ENCODE measurements around the gene KCND3.

Gene KCND3

DNA sequence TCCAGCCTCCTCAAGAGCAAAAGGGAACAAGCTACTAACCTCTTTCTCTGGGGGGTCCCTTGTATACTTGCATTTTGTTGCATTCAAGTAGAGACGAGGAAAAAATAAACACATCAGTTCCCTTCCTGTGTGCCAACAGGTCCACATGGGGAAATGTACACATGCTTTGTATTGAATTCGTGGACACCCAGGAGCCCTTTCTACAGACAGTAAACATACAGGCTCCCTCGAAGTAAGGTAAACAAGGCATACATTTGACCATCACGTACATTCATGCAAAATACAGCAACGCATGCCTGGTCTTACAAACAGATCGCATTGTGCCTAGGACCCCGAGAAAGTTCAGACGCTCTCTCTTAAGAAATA is 1.1 kb downstream of the KCND3 start:
- DNase-seq (ENCODE audit: low read depth): no peak

DNA sequence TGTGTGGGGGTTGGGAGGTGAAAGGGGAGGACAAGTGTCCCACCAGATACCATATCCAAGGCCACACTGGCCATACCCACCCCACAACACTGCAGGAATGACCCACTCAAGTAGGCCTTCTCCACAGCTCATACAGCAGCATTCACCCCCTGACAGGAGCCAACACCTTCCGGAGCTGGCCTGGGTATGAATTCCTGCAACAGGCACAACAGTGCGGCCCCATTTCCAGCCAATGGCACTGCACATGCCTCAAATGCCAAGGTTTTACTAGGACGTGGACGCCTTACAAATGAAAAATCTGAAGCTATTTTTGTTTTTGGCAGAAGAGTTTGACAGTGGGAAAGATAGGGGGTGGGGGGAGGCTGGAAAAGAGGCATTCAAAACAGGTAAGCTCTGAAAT is 2.0 kb downstream of the KCND3 start:
- DNase-seq (ENCODE audit: low read depth): no peak

DNA sequence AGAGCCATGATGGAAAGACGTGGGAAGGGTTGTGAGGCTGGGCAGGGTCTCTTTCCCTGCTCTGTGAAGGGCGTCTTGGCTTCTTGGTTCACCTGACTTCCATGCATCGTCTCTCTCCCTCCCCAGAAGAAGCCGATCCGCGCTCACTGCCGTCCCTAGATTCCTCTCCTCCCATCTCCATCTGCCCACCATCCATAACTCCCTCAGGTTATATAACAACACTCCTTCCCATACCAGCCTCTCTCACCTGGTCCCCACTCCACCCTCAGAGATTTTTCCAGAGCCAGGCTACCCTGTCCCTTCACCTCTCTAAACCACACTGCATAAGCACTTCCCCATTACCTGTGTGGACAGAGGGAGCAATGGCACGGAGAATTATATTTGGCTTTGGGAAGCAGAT is 6.0 kb downstream of the KCND3 start:
- no peak for DNase-seq (ENCODE audit: low read depth)

DNA sequence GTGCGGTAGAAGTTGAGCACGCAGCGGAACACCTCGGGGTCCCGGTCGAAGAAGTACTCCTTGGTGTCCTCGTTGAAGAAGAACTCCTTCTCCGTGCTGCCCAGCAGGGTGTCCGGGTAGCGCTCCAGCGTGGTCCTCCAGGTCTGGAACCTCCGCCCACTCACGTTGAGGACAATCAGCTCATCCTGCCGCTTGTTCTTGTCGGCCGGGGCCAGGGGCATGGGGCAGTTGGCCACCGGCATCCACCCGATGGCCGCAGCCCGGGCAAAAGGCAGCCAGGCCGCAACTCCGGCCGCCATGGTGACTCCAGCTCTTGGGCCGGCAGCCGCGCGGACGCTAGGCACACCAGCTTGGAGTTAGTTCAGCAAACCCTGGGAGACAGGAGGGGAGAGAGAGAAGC is 7.0 kb downstream of the KCND3 start:
- DNase-seq (ENCODE audit: low read depth): no peak

DNA sequence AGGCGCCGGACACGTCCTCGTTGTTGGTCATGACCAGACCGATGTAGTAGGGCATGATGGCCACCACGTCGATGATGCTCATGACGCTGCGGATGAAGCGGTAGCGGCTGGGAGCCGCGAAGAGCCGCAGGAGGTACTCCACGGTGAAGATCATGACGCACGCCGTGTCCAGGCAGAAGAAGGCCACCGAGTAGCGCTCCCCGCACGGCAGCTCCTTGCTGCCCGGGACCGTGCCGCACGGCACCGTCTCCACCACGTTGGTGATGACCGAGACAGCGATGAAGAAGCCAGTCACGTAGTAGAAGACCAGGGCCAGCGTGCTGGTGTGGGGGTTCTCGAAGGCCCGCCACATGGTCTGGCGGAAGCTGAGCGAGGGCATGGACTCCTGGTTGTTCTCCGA is 7.6 kb downstream of the KCND3 start:
- no peak for DNase-seq (ENCODE audit: low read depth)

DNA sequence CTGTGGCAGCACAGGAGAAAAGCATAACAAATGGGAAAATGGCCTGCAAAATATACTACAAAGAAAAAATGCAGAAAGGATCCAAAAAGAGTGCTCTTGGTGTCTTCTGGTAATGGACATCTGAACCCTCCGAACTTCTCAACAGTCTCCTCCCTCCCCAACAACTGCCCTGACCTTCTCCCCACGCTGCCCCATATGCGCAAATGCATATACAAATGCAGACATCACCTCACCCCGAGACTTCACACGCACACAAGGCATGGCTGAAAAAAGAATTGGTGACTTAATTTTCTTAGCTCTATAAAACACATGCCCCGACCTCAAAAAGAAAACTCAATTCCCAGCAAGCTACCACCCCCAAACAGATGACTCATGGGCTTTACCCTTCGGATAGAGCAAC is 8.4 kb downstream of the KCND3 start:
- DNase-seq (ENCODE audit: low read depth): no peak

DNA sequence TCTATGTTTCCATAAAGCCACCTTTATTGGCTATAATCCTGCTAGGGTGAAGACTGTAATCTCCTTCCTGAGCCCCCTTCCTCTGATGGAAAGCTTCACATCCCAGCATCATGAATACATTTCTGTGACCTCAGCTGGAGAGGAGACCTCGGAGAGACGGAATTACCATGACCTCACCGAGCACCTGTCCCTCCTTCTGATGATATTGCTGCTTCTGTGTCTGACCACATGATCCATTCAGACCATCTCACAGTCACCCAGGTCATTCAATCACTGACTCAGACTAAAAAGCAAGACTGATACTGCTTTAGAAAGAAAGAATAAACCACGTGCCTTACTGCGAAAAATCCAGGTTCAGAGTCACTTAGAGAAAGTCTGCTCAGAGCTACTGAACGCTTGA is 8.8 kb downstream of the KCND3 start:
- DNase-seq (ENCODE audit: low read depth): no peak

DNA sequence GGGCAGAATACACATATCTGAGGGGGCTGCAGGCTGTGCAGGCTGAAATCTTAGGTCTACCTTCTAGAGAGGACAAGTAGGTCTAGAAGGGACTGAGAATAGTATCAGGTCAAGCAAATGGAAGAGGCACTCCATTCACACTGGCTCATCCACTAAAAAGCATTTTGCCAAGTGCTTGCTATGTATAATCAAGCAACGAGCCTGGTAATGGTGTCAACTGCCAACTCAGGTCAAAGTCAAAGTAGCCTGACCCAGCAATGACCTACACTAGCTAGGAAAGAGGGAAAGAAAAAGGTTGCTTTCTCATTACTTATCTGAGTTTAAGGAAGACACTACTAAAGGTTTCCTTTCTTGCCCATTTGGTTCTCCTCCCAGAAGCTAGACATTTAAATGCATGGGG is 10.8 kb downstream of the KCND3 start:
- no peak for DNase-seq (ENCODE audit: low read depth)

DNA sequence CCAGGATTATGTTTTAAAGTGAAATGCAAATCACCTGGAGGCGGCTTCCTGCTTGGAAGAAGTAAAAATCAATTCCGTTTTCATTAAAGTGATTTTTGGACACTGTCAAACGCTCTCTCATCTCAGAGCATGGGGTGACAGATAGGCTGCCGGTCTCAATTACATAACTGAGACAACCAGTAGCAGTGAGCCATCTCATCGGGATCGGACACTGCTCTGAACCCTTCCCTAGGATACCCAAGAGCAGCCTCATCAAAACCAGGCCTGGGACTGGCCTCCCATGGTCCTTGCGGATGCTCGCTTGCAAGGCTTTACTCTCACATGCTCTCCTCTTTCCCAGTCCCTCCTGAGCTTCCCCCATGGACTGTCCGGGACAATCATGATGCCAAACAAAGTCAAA is 12.1 kb downstream of the KCND3 start:
- no peak for DNase-seq (ENCODE audit: low read depth)

DNA sequence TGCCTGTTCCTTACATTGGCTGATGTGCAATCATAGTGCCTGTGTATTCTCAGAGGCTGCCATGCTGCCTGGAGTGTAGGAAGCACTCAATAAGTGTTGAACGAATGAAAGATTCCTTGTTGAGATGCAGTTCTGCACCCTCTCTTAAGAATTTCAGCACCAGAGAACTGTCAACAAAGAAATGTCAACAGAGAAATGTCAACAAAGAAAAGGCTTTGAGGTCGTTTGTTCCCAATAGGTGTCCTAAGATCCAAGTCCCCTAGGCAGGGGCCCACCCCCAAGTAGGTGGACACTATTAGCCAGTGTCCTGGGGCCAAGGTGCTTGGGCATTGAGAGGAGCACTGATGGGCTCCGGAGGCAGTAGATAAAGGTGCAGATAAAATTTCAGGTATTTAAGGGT is 12.6 kb downstream of the KCND3 start:
- DNase-seq (ENCODE audit: low read depth): no peak

DNA sequence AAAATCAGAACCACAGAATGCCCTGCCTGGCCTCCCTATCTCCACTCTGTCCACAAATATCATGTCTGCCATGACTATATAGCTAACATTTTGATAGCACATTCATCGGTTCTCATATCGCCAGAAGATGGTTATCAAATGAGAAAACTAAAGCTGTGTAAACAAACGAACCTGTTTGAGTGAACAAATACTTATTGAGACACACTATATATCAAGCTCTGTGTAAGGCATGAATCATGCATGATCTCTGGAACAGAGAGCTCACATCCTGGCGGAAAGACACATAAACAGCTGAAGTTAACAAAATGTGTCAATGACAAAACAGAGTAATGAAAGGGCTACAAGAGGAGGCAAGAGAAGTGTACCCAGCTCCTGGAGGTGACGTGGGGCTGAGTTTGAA is 13.1 kb downstream of the KCND3 start:
- no peak for DNase-seq (ENCODE audit: low read depth)

DNA sequence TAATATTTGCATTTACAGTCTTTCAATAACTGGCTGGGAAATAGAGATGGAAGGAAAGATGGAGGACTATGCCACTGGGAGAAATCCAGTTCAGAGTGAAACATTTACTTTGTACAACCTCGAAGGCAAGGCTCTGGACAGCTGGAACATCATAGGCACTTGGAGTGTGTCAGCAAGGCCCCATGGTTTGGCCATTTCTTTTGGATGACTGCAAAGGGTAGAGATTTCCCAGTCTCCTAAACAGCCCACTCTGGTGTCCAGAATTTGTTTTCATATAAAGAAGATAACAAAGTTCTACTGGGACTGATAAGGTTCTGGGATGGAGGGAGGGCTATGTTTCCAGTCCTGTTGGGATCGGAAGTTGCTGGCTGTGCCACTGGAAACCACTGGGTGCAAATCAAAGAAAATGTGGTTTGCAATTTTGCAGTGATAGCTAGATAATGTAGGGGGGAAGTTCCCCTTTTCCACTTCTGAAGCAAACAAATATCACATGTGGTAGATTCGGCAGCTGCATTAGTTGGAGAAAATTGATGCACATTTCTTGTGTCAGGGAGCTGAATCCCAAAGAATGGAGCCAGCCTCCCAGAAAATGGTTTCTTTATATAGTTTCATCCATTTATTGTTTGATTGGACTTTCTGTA is 16.2 kb downstream of the KCND3 start:
- DNase-seq (ENCODE audit: low read depth): no peak

DNA sequence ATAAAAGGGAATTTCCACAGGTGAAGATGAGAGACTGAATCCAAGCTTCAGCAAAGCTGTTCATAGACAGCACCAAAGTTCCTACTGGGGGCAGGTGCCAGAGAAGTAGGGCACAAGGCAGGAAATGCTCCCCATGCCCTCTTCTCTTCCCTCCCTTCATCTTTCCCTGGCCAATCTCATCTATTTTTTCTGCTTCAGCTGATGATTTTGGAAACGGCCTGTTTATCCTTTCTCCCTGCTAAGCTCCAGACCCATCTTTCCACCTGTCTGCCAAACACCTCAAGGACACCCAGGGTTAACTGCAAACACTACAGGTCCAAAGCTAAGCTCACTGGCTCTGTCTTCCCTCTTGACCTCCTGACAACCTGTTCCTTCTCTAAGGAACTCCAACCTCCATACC is 18.1 kb downstream of the KCND3 start:
- no peak for DNase-seq (ENCODE audit: low read depth)

DNA sequence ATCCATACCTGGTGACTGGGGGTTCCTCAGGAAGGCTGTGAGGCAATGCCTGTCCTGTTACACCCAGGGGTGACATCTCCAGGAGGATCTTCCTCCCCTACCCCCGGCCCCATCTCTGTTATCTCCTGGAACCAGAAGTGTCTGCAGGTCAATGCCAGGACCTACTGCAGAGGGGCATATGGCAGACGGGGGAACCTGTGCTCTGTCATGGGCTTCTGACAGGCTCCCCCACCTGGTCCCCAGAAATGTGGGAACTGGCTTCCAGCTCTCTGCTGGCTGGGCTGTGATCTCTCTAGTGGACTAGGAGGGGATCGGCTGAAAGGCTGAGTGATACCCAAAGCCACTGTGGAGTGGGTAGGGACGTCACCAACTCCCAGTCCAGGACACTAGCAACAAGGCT is 21.0 kb downstream of the KCND3 start:
- DNase-seq (ENCODE audit: low read depth): no peak

DNA sequence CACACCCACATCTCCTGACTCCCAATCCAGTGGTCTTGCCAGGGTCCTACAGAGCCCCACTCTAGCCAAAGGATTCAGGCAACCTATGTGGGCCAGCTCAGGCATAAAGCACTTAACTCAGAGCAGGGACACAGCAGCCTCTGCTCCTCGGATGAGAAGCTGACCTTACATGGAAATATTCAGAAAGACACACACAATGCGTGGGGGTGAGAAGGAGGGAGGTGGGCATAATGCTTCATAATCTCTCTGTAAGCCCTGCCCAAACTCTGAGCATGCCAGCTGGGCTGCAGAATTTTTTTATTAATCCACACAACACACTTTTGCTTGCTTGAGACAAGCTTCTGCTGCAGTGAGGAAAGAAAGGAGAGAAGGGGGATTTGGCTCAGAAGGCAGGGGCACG is 21.6 kb downstream of the KCND3 start:
- DNase-seq (ENCODE audit: low read depth): no peak

DNA sequence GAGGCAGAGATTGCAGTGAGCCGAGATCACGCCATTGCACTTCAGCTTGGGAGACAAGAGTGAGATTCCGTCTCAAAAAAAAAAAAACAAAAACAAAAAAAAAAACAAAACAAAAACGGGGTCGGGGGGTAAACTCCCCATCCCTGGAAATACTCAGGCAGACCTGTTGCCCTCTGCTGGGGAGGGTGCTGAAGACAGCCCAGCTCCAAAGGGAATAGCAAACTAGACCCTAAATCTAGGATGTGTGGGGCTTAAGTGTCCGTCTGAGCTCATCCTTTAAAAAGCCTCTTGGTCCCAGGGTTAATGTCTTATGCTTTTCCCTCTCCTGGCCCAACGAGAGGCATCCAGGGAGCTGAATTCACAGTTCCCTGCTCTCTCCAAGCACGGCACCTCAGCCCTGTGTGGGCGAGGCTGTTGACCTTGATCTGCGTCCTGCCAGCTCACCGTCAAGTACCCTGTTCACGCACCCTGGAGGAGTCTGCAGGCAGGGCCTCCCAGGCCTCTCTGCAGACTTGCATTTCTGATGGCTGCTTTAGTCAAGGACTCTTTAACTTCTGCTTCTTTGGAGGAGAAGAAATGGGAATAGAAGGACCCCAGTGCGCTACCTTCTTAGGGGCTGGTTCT is 22.3 kb downstream of the KCND3 start:
- DNase-seq (ENCODE audit: low read depth): no peak

DNA sequence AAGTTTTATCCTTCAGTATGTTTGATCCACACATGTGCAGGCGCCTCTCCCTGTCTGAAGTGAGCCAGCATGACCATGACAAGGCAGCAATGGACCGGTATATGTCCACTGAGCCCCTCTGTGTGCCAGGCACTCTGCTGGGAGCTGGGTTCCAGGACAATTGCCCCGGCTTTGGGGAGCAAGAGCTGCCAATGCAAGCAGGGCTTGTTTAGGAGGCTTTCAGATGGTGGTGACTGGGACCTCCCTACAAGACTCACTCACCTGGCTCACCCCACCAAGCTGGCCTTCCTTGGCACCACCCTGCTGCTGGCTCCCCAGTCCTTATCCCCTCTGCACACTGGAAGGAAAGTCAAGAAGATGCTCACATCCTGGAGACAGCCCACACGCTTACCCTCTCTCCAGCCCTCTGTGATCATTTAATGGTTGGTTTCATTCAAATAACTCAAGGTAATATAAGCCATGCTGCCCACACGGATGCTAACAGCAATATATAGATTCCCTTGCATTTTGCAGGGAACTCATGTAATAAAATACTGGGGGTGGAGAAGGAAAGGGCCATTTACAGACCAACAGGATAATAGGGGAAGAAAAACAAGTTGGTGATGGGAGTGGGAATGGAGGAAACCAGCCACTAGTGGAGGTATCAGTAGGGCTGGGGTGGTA is 23.6 kb downstream of the KCND3 start:
- no peak for DNase-seq (ENCODE audit: low read depth)

DNA sequence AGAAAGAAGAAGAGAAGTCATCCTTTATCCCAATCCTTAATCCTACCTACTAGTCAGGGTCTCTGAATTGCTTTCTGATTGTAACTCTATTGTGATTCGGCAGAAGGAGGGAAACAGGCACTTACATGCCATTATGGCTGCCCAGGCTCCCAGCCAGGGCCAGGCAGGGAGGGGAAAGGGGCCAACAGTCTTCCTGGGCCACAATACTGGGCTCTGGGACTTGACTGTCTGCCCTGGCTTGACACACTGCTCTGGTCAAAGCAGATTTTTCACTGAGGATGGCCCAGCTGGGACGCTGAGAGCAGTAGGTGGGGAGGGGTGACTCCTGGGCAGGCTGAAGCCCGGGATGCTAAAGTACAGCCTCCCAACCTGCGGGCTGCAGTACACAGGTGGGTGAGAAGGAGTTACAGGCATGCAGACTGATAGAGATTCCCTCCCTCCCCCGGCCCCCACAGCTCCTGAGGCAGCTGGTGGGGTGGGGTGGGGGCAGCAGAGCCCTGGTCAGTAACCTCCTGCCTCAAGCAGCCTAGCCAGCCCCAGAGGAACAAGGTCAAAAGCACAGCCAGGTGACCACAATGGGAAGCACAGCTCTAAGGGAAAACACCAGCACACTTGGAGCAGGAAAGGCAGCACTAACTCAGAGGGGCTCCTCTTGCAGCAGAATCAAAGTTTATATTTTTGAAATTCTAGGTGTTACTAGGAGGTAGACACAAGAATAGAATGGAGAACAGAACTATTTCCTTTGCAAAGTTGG is 25.3 kb downstream of the KCND3 start:
- DNase-seq (ENCODE audit: low read depth): no peak

DNA sequence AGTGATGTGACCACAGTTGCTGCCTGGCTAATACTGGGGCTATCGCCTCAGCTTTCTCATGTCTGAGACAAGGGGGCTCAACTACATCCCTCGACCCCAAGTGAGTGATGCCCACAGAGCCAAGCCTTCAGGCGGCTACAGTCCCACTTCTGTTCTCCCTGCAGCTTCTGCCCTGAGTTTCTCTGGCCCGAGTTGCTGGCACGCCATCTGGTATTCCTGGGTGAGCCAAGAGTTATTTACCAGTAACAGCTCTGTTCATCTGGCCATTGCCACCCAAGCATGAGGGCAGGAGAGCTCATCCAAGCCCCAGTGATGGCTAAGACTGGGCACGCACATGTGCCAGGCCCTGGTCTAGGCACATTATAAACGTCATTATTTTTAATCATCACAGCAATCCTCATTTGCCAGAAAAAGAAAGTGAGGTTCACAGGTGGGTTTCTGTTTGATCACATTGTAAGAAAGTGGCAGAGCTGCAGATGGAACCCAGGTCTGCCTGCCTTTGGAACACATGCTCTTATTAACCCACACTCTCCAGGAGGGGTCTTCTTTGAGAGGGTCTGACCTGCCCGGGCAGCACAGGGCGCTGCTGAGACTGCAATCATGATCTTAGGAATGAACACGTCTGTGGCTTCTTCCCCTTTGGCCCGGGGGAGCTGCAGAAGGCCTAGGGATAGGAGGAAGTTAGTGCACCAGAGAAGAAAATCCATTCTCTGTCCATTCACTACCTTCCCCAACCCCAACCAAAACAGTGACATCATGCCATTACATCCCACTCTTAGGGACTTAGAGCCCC is 27.5 kb downstream of the KCND3 start:
- DNase-seq (ENCODE audit: low read depth): no peak

DNA sequence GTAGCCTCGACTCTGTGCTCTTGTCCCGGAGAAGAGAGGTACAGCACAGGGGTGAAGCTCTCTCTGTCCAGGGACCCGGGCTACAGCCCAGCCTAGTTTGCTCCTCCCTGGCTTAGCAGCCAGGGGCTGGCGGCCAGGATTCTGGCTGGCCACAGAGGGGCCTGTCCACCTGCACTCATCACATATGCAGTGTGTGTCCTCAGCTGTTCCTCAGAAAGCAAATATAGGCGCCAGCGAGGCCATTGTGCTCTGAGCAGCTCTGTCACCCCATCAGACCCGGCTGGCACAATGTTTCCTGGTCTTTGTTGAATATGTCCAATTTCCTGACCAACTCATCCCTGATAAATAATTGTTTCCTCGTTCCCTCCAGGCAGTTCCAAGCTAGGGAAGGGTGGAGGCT is 28.5 kb downstream of the KCND3 start:
- DNase-seq (ENCODE audit: low read depth): no peak

DNA sequence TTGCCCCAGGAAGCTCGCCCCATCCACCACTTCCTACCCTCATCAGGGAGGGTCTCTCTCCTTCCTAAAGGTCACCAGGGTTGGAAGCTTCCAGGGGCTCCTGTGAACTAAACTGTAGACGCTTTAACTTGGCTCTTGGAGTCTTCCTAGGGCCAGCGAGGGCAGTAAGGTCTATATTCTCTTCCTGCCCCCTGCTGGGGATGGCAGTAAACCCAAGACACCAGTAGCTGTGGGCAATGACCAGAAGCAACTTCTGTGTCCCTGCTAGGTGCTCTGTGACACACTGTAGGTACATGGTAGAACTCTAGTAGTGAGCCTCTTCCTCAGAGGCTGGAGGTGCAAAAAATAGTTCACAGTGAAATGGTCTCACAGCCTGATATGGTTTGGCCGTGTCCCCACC is 30.0 kb downstream of the KCND3 start:
- no peak for DNase-seq (ENCODE audit: low read depth)

DNA sequence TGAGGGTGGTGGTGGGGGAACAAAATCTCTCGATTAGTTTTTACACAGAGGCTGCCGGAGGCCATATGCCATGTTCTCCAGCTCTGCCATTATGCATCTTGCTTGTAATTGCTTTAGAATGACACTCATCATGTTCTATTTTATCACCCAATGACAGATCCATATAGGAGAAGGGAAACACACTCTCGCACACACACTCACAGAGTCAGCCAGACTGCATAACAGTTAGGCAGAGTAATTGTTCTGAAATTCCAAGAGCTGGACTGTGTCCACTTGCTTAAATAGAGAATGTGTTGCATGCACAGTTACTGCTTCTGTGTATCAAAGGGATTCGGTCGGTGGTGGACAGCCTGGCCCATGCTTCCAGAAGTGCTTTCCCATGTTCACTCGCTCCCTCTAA is 30.6 kb downstream of the KCND3 start:
- DNase-seq (ENCODE audit: low read depth): no peak

Data from fibroblast of the conjunctiva (primary cell).